GM12878 (cell line): Measurements from ENCODE around the gene PRSS36. TPM values are rescaled to one million over a fixed set of nuclear protein-coding genes. Genes with fewer than 3 reads are reported as not detected.

ENCODE experiments used
- ATAC-seq: fragments of 200-7000 bp; cut with Tn5 transposase; 3 replicates; pipeline ENCODE4 v1.9.1; 2020; ENCODE audit warnings: mild to moderate bottlenecking, moderate library complexity
- BruUV-seq: library from RNA; stranded (reverse); fragments of 400-500 nt; replicated peaks from 2 replicates; lab custom pipeline; 2021; lab: Mats Ljungman, UMichigan
- CTCF ChIA-PET: fragments of 300-600 bp; sonication (Branson Sonifier 250); formaldehyde crosslinking; extraction: SDS; loops from one replicate; lab custom pipeline; 2021; ENCODE audit warnings: inconsistent platforms; lab: Yijun Ruan, JAX
- POLR2A ChIA-PET: fragments of 350-600 bp; formaldehyde crosslinking; extraction: SDS; loops from one replicate; lab custom pipeline; 2021; ENCODE audit warnings: inconsistent platforms; lab: Charles Lee
- RAD21 ChIA-PET: fragments of 300-600 bp; sonication (Branson Sonifier 250); formaldehyde crosslinking; loops from one replicate; lab custom pipeline; 2023; ENCODE audit warnings: antibody characterized with exemption; ENCODE audit not compliant: unreplicated experiment; lab: Charles Lee
- SMC1A ChIA-PET: fragments of 300-600 bp; sonication (Branson Sonifier 250); formaldehyde crosslinking; loops from one replicate; lab custom pipeline; 2023; ENCODE audit not compliant: unreplicated experiment, uncharacterized antibody; lab: Charles Lee
- DNase-seq: peaks from one replicate; pipeline ENCODE4 v3.0.0-alpha.2; 2011; ENCODE audit warnings: low read depth, low spot score
- FAIRE-seq: peaks from 3 replicates; lab custom pipeline; 2011; peaks lifted over from hg19 to GRCh38; lab: Jason Lieb, UNC
- H2AFZ ChIP-seq: 2 replicates; pipeline ENCODE4 v1.6.0; 2011; ENCODE audit warnings: low read depth, low read length, control low read depth; ENCODE audit not compliant: control insufficient read depth
- H3K27ac ChIP-seq: 2 replicates; pipeline ENCODE4 v1.5.1; 2011; ENCODE audit warnings: control low read depth; ENCODE audit not compliant: control insufficient read depth, insufficient read depth
- H3K27me3 ChIP-seq, 2 experiments: replicated peaks in 1 of 2; 2 replicates each; pipeline versions ENCODE4 v1.6.0 to v1.6.1; 2011; ENCODE audit warnings: low read length in 1 of 2; ENCODE audit not compliant: control insufficient read depth in 2 of 2, insufficient read depth in 2 of 2
- H3K36me3 ChIP-seq, 2 experiments: 2 replicates each; pipeline ENCODE4 v1.5.1; 2011; ENCODE audit warnings: low read length in 1 of 2; ENCODE audit not compliant: control insufficient read depth in 2 of 2, insufficient read depth in 2 of 2
- H3K4me1 ChIP-seq: 2 replicates; pipeline ENCODE4 v1.6.1; 2011; ENCODE audit warnings: mild to moderate bottlenecking, low read length, moderate library complexity, mixed read lengths; ENCODE audit not compliant: control insufficient read depth, insufficient read depth
- H3K4me2 ChIP-seq: 2 replicates; pipeline ENCODE4 v1.6.0; 2011; ENCODE audit warnings: control low read depth; ENCODE audit not compliant: control insufficient read depth, insufficient read depth
- H3K4me3 ChIP-seq: fragments of 200-600 bp; sonication (generic); 2 replicates; pipeline ENCODE4 v1.5.1; 2016
- H3K79me2 ChIP-seq: 2 replicates; pipeline ENCODE4 v1.6.0; 2011; ENCODE audit warnings: low read length; ENCODE audit not compliant: control insufficient read depth, insufficient read depth
- H3K9ac ChIP-seq: 2 replicates; pipeline ENCODE4 v1.8.0; 2011; ENCODE audit warnings: low read length, control low read depth, mixed read lengths; ENCODE audit not compliant: control insufficient read depth, insufficient read depth
- H3K9me3 ChIP-seq: replicated peaks from 3 replicates; pipeline ENCODE4 v1.5.1; 2011; ENCODE audit warnings: mild to moderate bottlenecking, low read length; ENCODE audit not compliant: control insufficient read depth, insufficient read depth
- H4K20me1 ChIP-seq: 2 replicates; pipeline ENCODE4 v1.6.0; 2011; ENCODE audit not compliant: control insufficient read depth, insufficient read depth
- CREM ChIP-seq: IDR thresholded peaks from 2 replicates; pipeline ENCODE4 v1.6.1; 2014; ENCODE audit warnings: antibody characterized with exemption, low read depth
- EED ChIP-seq: sonication (generic); IDR thresholded peaks from 2 replicates; pipeline ENCODE4 v1.6.1; 2016; ENCODE audit warnings: antibody characterized with exemption, low read depth
- PAX8 ChIP-seq: fragments of 450-650 bp; IDR thresholded peaks from 2 replicates; pipeline ENCODE4 v1.6.1; 2017; ENCODE audit warnings: mild to moderate bottlenecking, moderate library complexity
- RELB ChIP-seq: fragments of 450-650 bp; IDR thresholded peaks from 2 replicates; pipeline ENCODE4 v1.6.1; 2017; ENCODE audit warnings: low read depth, mild to moderate bottlenecking, moderate library complexity
- WGBS: methylation state at CpG from one replicate; pipeline ENCODE4 v1.1.6; 2016; ENCODE audit warnings: low lambda C conversion rate; ENCODE audit not compliant: insufficient replicate concordance, insufficient coverage; ENCODE audit errors: missing lambda C conversion rate; 5-methylcytosine and 5-hydroxymethylcytosine counted together
- in situ Hi-C: fragments of 300-500 bp; cut with MboI; formaldehyde crosslinking; loops from 9 replicates; pipeline ENCODE4 v1.14.3; 2018; ENCODE audit warnings: mixed read lengths
- intact Hi-C: fragments of 100-400 bp; cut with micrococcal nuclease; formaldehyde crosslinking; loops from one replicate; pipeline ENCODE4 v1.14.2; 2022; ENCODE audit not compliant: unreplicated experiment
- polyA plus RNA-seq, 11 experiments: library from polyadenylated mRNA; depleted of rRNA in 4 of 11; unstranded in 6 of 11; stranded (reverse) in 5 of 11; fragments of >200 nt; fragmentation: Nextera tagmentation in 4 of 11; fragmentation: Illumina TruSeq in 1 of 11; extraction: Ambion mirVana in 4 of 11; extraction: Trizol in 1 of 11; gene quantifications; 1 replicate in 1 of 11; 2 replicates in 10 of 11; pipeline versions ENCODE4 v1.2.1 to v1.2.3, GENCODE V29; 2011 to 2016; ENCODE audit warnings: inconsistent platforms in 2 of 11, missing spikeins in 2 of 11, low read depth in 1 of 11
- total RNA-seq, 4 experiments: library from RNA; depleted of rRNA in 3 of 4; stranded (reverse); fragments of >200 nt in 3 of 4; fragmentation: Illumina TruSeq in 1 of 4; extraction: Trizol in 1 of 4; gene quantifications; 2 replicates each; pipeline versions ENCODE4 v1.2.1 to v1.2.3, GENCODE V29; 2013 to 2021
- TF ChIP-seq, protein P1 (sequence below): fragments of 450-650 bp; IDR thresholded peaks from 2 replicates; pipeline ENCODE4 v1.6.1; 2017; ENCODE audit warnings: mild to moderate bottlenecking

PRSS36 gene
- total and polyA plus RNA-seq, 10 of the 15 experiments (the other 5 are each of a cell fraction or from before 2014, with no cell fraction given) = 0.11 to 1.1 (median 0.17) TPM; not detected in 3

DNA sequence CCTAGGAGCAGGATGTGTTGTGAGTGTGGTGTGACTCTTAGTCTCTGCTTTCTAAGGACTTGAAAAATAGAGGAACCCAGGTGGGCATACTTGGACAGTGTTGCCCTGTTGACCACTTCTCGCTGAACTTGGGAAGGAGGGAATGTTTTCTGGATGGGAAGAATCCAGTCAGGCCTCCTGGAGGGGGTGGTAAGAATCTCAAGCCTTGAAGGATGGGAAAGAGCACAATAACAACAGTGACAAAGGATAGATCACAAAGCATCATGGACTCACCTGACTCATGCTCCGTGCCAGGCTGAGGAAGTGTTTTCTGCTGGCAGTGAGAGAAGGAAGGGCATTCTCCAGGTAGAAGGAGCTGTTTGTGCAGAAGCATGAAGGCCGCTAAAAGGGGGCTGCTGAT is 24.0 kb downstream of the PRSS36 start:
- no peak for FAIRE-seq
- RAD21 ChIA-PET = no interaction called here

More for the DNA sequence above, 24.0 kb downstream of the PRSS36 start:
- ChIA-PET POLR2A (no interaction called here), SMC1A (no interaction called here), CTCF (no interaction called here)
- in situ Hi-C loops (no loop called here), intact Hi-C loops (no loop called here)
- 98% methylated on average over 3 of the region's 3 CpGs for WGBS
- Histone ChIP-seq H3K4me1 (no peaks in the 10 kb centered on the region), H3K36me3 (peaks cover 0 to 4% of the 10 kb centered on the region in 2 experiments; a peak in 3 of 4 replicates), H3K27me3 (no peaks in the 10 kb centered on the region), H3K4me3 (no peak overlapping the region), H3K9ac (no peak overlapping the region), H3K79me2 (no peaks in the 10 kb centered on the region), H3K9me3 (no peaks in the 10 kb centered on the region), H3K4me2 (no peak overlapping the region), H2AFZ (no peak overlapping the region), H3K27ac (no peak overlapping the region), H4K20me1 (no peaks in the 10 kb centered on the region)
- TF ChIP-seq CREM (no peak), PAX8 (no peak), EED (no peak), RELB (no peak)
- TF ChIP-seq, protein P1, sequence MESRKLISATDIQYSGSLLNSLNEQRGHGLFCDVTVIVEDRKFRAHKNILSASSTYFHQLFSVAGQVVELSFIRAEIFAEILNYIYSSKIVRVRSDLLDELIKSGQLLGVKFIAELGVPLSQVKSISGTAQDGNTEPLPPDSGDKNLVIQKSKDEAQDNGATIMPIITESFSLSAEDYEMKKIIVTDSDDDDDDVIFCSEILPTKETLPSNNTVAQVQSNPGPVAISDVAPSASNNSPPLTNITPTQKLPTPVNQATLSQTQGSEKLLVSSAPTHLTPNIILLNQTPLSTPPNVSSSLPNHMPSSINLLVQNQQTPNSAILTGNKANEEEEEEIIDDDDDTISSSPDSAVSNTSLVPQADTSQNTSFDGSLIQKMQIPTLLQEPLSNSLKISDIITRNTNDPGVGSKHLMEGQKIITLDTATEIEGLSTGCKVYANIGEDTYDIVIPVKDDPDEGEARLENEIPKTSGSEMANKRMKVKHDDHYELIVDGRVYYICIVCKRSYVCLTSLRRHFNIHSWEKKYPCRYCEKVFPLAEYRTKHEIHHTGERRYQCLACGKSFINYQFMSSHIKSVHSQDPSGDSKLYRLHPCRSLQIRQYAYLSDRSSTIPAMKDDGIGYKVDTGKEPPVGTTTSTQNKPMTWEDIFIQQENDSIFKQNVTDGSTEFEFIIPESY = no peak
- ATAC-seq (no peak), DNase-seq (no peak)
- BruUV-seq = no TSS peak
